K562 treated with DMSO at 1 percent for 4 hours (cell line): ENCODE data around the gene MAP7. TPM values are rescaled to one million over a fixed set of nuclear protein-coding genes. Genes with fewer than 3 reads are reported as not detected.

Experiments
- total RNA-seq: library from RNA; unstranded; fragments of 300-600 nt; gene quantifications from 2 replicates; pipeline ENCODE4 v1.2.3, GENCODE V29; 2022; ENCODE audit not compliant: insufficient read depth

The MAP7 gene
- total RNA-seq = 7.2 and 9.5 TPM in 2 replicates

GRCh38 chr6:136550330-136551071, at the start of gene MAP7:
Gene MAP7, minus strand, starts transcription at chr6:136550422. Its CDS starts 14 bp downstream, at chr6:136550408.

Other genes with a start within 250 kb of the MAP7 start
- gene MAP3K5, start 242.1 kb upstream of the MAP7 start, total RNA-seq = 2.8 and 3.6 TPM in 2 replicates